ENCODE results near the gene STK4.
"Not testable (repeated sequence)": the region's sequence is repeated elsewhere in the genome, so short reads cannot be mapped to it uniquely, and the experiment has no call there.

Gene STK4

DNA sequence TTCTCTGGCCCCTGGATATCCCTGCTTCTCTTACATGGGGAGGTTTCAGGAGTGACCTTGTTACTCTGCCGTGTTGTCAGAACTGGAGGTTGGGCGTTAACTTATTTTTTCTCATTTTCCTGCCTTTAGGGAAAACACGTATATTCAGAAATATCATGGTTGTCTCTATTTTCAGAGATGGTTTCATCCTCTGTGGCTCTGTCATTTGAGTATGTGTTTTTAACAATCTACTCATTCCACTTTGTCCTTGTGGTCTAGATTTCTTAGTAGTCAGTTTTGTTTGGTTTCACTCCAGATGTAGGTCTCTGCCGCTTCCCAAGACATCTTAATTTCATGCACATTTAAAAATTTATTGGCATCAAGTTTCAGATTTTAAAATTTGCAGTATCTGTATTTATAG lies 88.7 kb downstream of the STK4 start:
- DNase-seq (ENCODE audit: low read depth, low spot score): no peak
- Histone ChIP-seq H3K9me3 (ENCODE audit: insufficient read depth, low read length) (no peaks in the 10 kb centered on the region), H3K9ac (ENCODE audit: insufficient read length, low read depth) (no peak overlapping the region), H3K4me3 (ENCODE audit: insufficient read length, low read depth) (no peak overlapping the region), H3K4me1 (ENCODE audit: insufficient read depth, insufficient read length) (no peaks in the 10 kb centered on the region), H3K36me3 (ENCODE audit: insufficient read depth, insufficient read length, low read length) (peaks cover 9% of the 10 kb centered on the region), H3K27me3 (ENCODE audit: insufficient read depth, insufficient read length) (no peaks in the 10 kb centered on the region)
- TF ChIP-seq ZNF274 (IDR thresholded peaks at IDR 0.05; ENCODE audit: low read depth, low read length) (no peak), SUZ12 (IDR thresholded peaks at IDR 0.05; ENCODE audit: extremely low read depth, insufficient read depth, insufficient read length) (no peak), YY1 (IDR thresholded peaks at IDR 0.05; ENCODE audit: insufficient read depth, insufficient read length) (no peak)

- no peak for DNase-seq (ENCODE audit: low read depth, low spot score)
- H3K9me3 ChIP-seq (ENCODE audit: insufficient read depth, low read length): no peaks in the 10 kb centered on the region
- no peaks in the 10 kb centered on the region for H3K27me3 ChIP-seq (ENCODE audit: insufficient read depth, insufficient read length)
- H3K4me3 ChIP-seq (ENCODE audit: insufficient read length, low read depth): no peak overlapping the region
- H3K4me1 ChIP-seq (ENCODE audit: insufficient read depth, insufficient read length): no peaks in the 10 kb centered on the region
- peaks cover 9% of the 10 kb centered on the region for H3K36me3 ChIP-seq (ENCODE audit: insufficient read depth, insufficient read length, low read length)
- H3K9ac ChIP-seq (ENCODE audit: insufficient read length, low read depth): no peak overlapping the region
- TF ChIP-seq ZNF274 (IDR thresholded peaks at IDR 0.05; ENCODE audit: low read depth, low read length) (no peak), YY1 (IDR thresholded peaks at IDR 0.05; ENCODE audit: insufficient read depth, insufficient read length) (no peak), SUZ12 (IDR thresholded peaks at IDR 0.05; ENCODE audit: extremely low read depth, insufficient read depth, insufficient read length) (no peak)
Measured at GRCh38 chr20:45056473-45057173, 90.3 kb downstream of the STK4 start.

DNA sequence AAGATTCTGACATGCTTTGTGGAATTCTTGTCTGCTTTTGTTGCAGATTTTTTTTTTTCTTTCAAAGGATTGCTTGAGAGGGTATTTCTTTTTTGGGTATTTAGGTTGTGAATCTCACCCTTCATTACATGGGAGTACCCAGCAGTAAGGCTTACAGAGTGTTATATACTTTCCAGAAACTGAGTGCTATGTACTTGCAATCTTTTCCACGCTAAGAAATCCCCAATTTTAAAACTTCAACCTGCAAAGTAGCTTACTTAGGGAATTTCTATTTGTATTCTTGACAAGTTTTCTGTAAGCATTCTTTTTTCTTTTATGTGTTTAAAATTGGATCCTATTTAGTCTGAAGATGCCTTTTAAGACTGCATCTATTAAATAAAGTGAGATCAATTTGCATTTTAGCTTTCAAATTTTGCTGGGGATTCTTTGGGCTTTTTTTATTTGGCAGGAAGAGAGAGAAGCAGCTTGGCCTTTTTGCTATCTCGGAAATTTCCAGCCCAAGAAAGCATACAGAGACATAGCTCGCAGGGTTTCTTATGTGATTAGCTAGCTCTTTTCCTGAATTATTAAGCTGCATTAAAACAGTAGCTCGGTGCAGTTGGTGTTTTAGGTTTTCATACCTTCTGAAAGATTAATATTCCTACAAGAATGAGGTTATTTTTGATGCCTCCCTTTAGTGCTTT lies 92.0 kb downstream of the STK4 start:
- H3K27me3 ChIP-seq (ENCODE audit: insufficient read depth, insufficient read length): no peaks in the 10 kb centered on the region
- TF ChIP-seq ZNF274 (IDR thresholded peaks at IDR 0.05; ENCODE audit: low read depth, low read length) (no peak), YY1 (IDR thresholded peaks at IDR 0.05; ENCODE audit: insufficient read depth, insufficient read length) (no peak), SUZ12 (IDR thresholded peaks at IDR 0.05; ENCODE audit: extremely low read depth, insufficient read depth, insufficient read length) (no peak)
- peaks cover 9% of the 10 kb centered on the region for H3K36me3 ChIP-seq (ENCODE audit: insufficient read depth, insufficient read length, low read length)
- H3K9me3 ChIP-seq (ENCODE audit: insufficient read depth, low read length): no peaks in the 10 kb centered on the region
- no peak overlapping the region for H3K9ac ChIP-seq (ENCODE audit: insufficient read length, low read depth)
- DNase-seq (ENCODE audit: low read depth, low spot score): no peak
- no peak overlapping the region for H3K4me3 ChIP-seq (ENCODE audit: insufficient read length, low read depth)
- no peaks in the 10 kb centered on the region for H3K4me1 ChIP-seq (ENCODE audit: insufficient read depth, insufficient read length)

- H3K36me3 ChIP-seq (ENCODE audit: insufficient read depth, insufficient read length, low read length): peaks cover 9% of the 10 kb centered on the region
- TF ChIP-seq SUZ12 (IDR thresholded peaks at IDR 0.05; ENCODE audit: extremely low read depth, insufficient read depth, insufficient read length): no peak
- TF ChIP-seq ZNF274 (IDR thresholded peaks at IDR 0.05; ENCODE audit: low read depth, low read length): no peak
- TF ChIP-seq YY1 (IDR thresholded peaks at IDR 0.05; ENCODE audit: insufficient read depth, insufficient read length): no peak
- H3K4me3 ChIP-seq (ENCODE audit: insufficient read length, low read depth): no peak overlapping the region
- H3K9me3 ChIP-seq (ENCODE audit: insufficient read depth, low read length): no peaks in the 10 kb centered on the region
- H3K4me1 ChIP-seq (ENCODE audit: insufficient read depth, insufficient read length): no peaks in the 10 kb centered on the region
- no peak for DNase-seq (ENCODE audit: low read depth, low spot score)
- H3K9ac ChIP-seq (ENCODE audit: insufficient read length, low read depth): no peak overlapping the region
- H3K27me3 ChIP-seq (ENCODE audit: insufficient read depth, insufficient read length): no peaks in the 10 kb centered on the region
Measured at GRCh38 chr20:45059022-45059728, 92.9 kb downstream of the STK4 start.

GRCh38 chr20:45060294-45060693 lies 94.0 kb downstream of the STK4 start:
- peaks cover 6% of the 10 kb centered on the region for H3K36me3 ChIP-seq (ENCODE audit: insufficient read depth, insufficient read length, low read length)
- TF ChIP-seq SUZ12 (IDR thresholded peaks at IDR 0.05; ENCODE audit: extremely low read depth, insufficient read depth, insufficient read length) (no peak), ZNF274 (IDR thresholded peaks at IDR 0.05; ENCODE audit: low read depth, low read length) (no peak), YY1 (IDR thresholded peaks at IDR 0.05; ENCODE audit: insufficient read depth, insufficient read length) (no peak)
- H3K9ac ChIP-seq (ENCODE audit: insufficient read length, low read depth): no peak overlapping the region
- H3K9me3 ChIP-seq (ENCODE audit: insufficient read depth, low read length): no peaks in the 10 kb centered on the region
- H3K4me1 ChIP-seq (ENCODE audit: insufficient read depth, insufficient read length): no peaks in the 10 kb centered on the region
- no peak for DNase-seq (ENCODE audit: low read depth, low spot score)
- H3K4me3 ChIP-seq (ENCODE audit: insufficient read length, low read depth): no peak overlapping the region
- no peaks in the 10 kb centered on the region for H3K27me3 ChIP-seq (ENCODE audit: insufficient read depth, insufficient read length)

DNA sequence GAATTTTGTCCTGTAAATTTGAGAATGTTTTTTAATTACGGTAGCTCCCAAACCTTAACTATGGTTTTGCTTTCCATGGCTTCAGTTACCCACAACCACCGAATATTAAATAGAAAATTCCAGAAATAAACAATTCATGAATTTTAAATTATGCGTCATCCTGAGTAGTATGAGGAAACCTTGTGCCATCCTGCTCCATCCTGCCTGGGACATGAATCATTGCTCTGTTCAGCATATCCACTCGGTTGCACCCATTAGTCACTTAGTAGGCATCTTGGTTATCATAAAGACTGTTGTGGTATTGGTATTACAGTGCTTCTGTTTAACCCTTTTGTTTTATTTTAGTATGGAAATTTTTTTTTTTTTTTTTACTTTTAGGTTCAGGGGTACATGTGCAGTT lies 94.9 kb downstream of the STK4 start:
- no peak overlapping the region for H3K9ac ChIP-seq (ENCODE audit: insufficient read length, low read depth)
- H3K4me3 ChIP-seq (ENCODE audit: insufficient read length, low read depth): no peak overlapping the region
- peaks cover 6% of the 10 kb centered on the region for H3K36me3 ChIP-seq (ENCODE audit: insufficient read depth, insufficient read length, low read length)
- DNase-seq (ENCODE audit: low read depth, low spot score): no peak
- no peaks in the 10 kb centered on the region for H3K27me3 ChIP-seq (ENCODE audit: insufficient read depth, insufficient read length)
- no peaks in the 10 kb centered on the region for H3K4me1 ChIP-seq (ENCODE audit: insufficient read depth, insufficient read length)
- no peaks in the 10 kb centered on the region for H3K9me3 ChIP-seq (ENCODE audit: insufficient read depth, low read length)
- TF ChIP-seq ZNF274 (IDR thresholded peaks at IDR 0.05; ENCODE audit: low read depth, low read length) (no peak), YY1 (IDR thresholded peaks at IDR 0.05; ENCODE audit: insufficient read depth, insufficient read length) (no peak), SUZ12 (IDR thresholded peaks at IDR 0.05; ENCODE audit: extremely low read depth, insufficient read depth, insufficient read length) (no peak)

DNA sequence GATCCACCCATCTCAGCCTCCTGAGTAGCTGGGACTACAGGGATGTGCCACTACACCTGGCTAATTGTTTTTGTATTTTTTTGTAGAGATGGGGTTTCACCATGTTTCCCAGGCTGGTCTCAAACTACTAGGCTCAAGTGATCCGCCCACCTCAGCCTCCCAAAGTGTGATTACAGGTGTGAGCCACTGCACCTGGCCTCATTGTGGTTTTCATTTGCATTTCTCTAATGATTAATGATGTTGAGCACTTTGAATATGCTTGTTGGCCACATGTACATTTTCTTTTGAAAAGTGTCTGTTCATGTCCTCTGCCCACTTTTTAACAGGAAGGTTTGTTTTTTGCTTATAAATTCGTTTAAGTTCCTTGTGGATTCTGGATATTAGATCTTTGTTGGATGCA lies 96.8 kb downstream of the STK4 start:
- H3K9ac ChIP-seq (ENCODE audit: insufficient read length, low read depth); H3K9me3 ChIP-seq (ENCODE audit: insufficient read depth, low read length); H3K4me3 ChIP-seq (ENCODE audit: insufficient read length, low read depth); H3K36me3 ChIP-seq (ENCODE audit: insufficient read depth, insufficient read length, low read length); H3K4me1 ChIP-seq (ENCODE audit: insufficient read depth, insufficient read length); H3K27me3 ChIP-seq (ENCODE audit: insufficient read depth, insufficient read length); DNase-seq (ENCODE audit: low read depth, low spot score): not testable (repeated sequence)

Data from NT2/D1 (cell line).